Omental fat pad (tissue), 4 donors: Measurements from ENCODE around the gene SYCP2. TPM values are rescaled to one million over a fixed set of nuclear protein-coding genes. Genes with fewer than 3 reads are reported as not detected.

ENCODE experiments used
- ATAC-seq: fragments of 150-250 bp; one replicate; pipeline ENCODE4 v1.9.1; 2016; ENCODE audit warnings: mild to moderate bottlenecking, moderate library complexity; ENCODE audit not compliant: low FRiP score
- DNase-seq: peaks from one replicate; pipeline ENCODE4 v3.0.0-alpha.2; 2019; ENCODE audit warnings: low spot score
- CTCF ChIP-seq, 3 donors: fragments of 450-650 bp; IDR thresholded peaks; one replicate each; pipeline ENCODE4 v1.5.1; 2016 to 2017; ENCODE audit warnings: antibody characterized with exemption in 3 of 3, mild to moderate bottlenecking in 3 of 3, moderate library complexity in 2 of 3
- total RNA-seq, 4 donors: library from RNA; depleted of rRNA; stranded (reverse); fragments of >200 nt; gene quantifications; one replicate each; pipeline ENCODE4 v1.1.0, GENCODE V29; 2016

The SYCP2 gene
- total RNA-seq, 4 donors from 2014 or later, result 1.8 to 8.8 (median 2.9) TPM

- no peak for DNase-seq
- no peak for ATAC-seq
- TF ChIP-seq CTCF (IDR thresholded peaks at IDR 0.05), result no peak
Observed at GRCh38 chr20:59954718-59955117, 21.3 kb upstream of the SYCP2 start.

- DNase-seq, result no peak
- no peak for TF ChIP-seq CTCF (IDR thresholded peaks at IDR 0.05)
- no peak for ATAC-seq
Observed at GRCh38 chr20:59949911-59950310, 16.5 kb upstream of the SYCP2 start.

- ATAC-seq, result no peak
- no peak for TF ChIP-seq CTCF (IDR thresholded peaks at IDR 0.05)
- DNase-seq, result no peak
Observed at GRCh38 chr20:59948828-59949720, 15.6 kb upstream of the SYCP2 start.

- DNase-seq (no peak), ATAC-seq (no peak)
- TF ChIP-seq CTCF (IDR thresholded peaks at IDR 0.05), result no peak
Observed at GRCh38 chr20:59948212-59948611, 14.8 kb upstream of the SYCP2 start.

- DNase-seq, result no peak
- ATAC-seq, result no peak
- TF ChIP-seq CTCF (IDR thresholded peaks at IDR 0.05), result no peak
Observed at GRCh38 chr20:59947376-59947775, 13.9 kb upstream of the SYCP2 start.

GRCh38 chr20:59945731-59946130 lies 12.3 kb upstream of the SYCP2 start:
- TF ChIP-seq CTCF (IDR thresholded peaks at IDR 0.05), result no peak
- DNase-seq (no peak), ATAC-seq (no peak)

GRCh38 chr20:59945175-59945574 lies 11.7 kb upstream of the SYCP2 start:
- no peak for ATAC-seq
- DNase-seq, result no peak
- no peak for TF ChIP-seq CTCF (IDR thresholded peaks at IDR 0.05)
